OCI-LY3 (cell line): ENCODE data around the gene IQCF5.

Experiments used
- EZH2phosphoT487 ChIP-seq: fragments of 200-600 bp; shearing (Covaris generic); IDR thresholded peaks from 2 replicates; pipeline ENCODE4 v1.6.1; 2018; ENCODE audit warnings: antibody characterized with exemption, mixed run types, low read depth
- TF ChIP-seq, protein P1 (sequence below): fragments of 200-600, 300-600 bp; sonication (generic); IDR thresholded peaks from 2 replicates; pipeline ENCODE4 v1.5.1; 2014; ENCODE audit warnings: antibody characterized with exemption, low read length, low read depth

DNA sequence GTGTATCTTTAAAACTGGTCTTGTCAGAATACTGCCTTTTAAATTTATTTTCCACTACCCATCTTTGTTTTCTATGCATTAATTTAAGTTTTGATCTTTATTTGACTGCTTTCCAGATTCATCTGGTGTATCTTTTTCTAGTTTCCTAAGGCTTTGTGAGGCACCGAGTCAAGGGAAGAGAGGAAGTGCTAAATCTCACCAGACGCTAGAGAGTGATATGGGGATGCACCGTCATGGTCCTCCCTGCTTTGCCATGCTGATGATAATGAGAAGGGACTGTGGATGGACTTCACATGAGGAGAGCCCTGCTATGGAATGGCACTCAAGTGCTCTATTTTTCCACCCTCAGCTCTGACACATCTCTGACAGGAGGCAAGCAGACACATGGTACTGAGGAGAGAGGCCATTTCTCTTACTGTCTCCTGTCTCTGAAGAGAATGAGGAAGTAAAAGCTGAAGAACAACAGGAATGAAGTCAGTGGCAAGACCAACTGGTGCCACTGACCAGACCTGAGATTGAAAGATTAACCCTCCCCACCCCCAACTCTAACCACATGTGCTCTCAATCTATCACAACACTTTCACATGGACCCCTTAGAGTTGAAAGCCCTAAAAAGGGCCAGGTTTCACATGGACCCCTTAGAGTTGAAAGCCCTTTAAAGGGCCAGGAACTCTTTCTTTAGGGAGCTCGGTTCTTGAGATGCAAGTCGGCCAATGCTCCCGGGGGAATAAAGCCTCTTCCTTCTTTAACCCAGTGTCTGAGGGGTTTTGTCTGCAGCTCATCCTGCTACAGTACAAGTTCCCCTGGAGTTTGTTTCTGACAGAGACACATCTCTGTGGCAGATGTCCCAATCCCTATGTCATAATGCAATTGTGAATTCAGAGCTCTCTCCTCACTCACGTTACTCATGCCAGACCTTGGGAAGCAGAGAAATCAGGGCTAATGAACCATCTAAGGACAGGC is 14.4 kb downstream of the IQCF5 start, which contains the start of gene IQCF2:
- TF ChIP-seq, protein P1, sequence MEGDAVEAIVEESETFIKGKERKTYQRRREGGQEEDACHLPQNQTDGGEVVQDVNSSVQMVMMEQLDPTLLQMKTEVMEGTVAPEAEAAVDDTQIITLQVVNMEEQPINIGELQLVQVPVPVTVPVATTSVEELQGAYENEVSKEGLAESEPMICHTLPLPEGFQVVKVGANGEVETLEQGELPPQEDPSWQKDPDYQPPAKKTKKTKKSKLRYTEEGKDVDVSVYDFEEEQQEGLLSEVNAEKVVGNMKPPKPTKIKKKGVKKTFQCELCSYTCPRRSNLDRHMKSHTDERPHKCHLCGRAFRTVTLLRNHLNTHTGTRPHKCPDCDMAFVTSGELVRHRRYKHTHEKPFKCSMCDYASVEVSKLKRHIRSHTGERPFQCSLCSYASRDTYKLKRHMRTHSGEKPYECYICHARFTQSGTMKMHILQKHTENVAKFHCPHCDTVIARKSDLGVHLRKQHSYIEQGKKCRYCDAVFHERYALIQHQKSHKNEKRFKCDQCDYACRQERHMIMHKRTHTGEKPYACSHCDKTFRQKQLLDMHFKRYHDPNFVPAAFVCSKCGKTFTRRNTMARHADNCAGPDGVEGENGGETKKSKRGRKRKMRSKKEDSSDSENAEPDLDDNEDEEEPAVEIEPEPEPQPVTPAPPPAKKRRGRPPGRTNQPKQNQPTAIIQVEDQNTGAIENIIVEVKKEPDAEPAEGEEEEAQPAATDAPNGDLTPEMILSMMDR: no peak
- no peak for TF ChIP-seq EZH2phosphoT487
